Neural crest cell (in vitro differentiated cells): ENCODE data around the gene CACNA2D1. TPM values are rescaled to one million over a fixed set of nuclear protein-coding genes. Genes with fewer than 3 reads are reported as not detected.

Experiments used
- DNase-seq: peaks from one replicate; pipeline ENCODE4 v3.0.0; 2021; ENCODE audit warnings: low read depth, mixed read lengths, low spot score
- H3K27ac Mint-ChIP-seq: one replicate; pipeline ENCODE4 v1.8.0; 2021; ENCODE audit warnings: mild to moderate bottlenecking, mixed read lengths; ENCODE audit not compliant: unreplicated experiment
- H3K27me3 Mint-ChIP-seq: 2 replicates; pipeline ENCODE4 v1.8.0; 2021; ENCODE audit warnings: low read depth, mild to moderate bottlenecking, mixed read lengths
- H3K36me3 Mint-ChIP-seq: 2 replicates; pipeline ENCODE4 v1.8.0; 2021; ENCODE audit warnings: low read depth, mild to moderate bottlenecking, mixed read lengths
- H3K4me1 Mint-ChIP-seq: 2 replicates; pipeline ENCODE4 v1.8.0; 2021; ENCODE audit warnings: mixed read lengths
- H3K4me3 Mint-ChIP-seq: one replicate; pipeline ENCODE4 v1.8.0; 2021; ENCODE audit warnings: mild to moderate bottlenecking, mixed read lengths
- H3K9me3 Mint-ChIP-seq: 2 replicates; pipeline ENCODE4 v1.8.0; 2021; ENCODE audit warnings: mixed read lengths
- total RNA-seq: library from RNA; stranded (reverse); gene quantifications from 2 replicates; pipeline ENCODE4 v1.2.1, GENCODE V29; 2021
- TF ChIP-seq, protein P1 (sequence below): fragments of 200-600 bp; sonication (generic); conservative IDR thresholded peaks from 2 replicates; pipeline ENCODE4 v1.5.0; 2021; ENCODE audit warnings: antibody characterized with exemption, mild to moderate bottlenecking

The CACNA2D1 gene
- total RNA-seq, 1 donor from 2014 or later: 4.5 TPM

DNA sequence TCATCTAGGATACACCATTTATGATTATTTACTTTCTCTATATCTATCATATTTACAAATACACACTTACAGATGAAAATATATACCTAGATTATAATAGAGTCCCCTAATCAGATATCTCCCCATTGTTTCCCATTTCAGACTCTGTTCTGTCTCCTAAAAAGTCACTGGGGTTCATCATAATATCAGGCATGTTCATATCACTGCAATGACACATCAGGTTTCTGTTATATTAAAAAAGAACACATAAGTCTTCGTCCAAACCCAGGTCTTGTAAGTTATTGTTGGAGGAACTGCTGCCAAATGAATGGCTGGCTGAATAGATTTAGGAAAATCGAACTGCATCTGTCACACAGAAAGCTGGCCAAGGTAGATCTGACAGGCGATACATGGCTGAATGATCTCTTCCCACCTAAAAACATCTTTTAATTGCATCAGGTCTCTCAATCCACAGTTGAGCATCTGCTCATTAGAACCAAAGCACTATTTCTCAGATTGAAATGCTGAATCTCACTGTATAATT, 178.7 kb downstream of the CACNA2D1 start:
- DNase-seq: no peak
- Mint-ChIP-seq H3K9me3 (no peaks in the 10 kb centered on the region), H3K4me3 (no peak overlapping the region), H3K4me1 (peaks cover 16% of the 10 kb centered on the region), H3K27me3 (no peaks in the 10 kb centered on the region), H3K27ac (no peak overlapping the region), H3K36me3 (no peaks in the 10 kb centered on the region)
- TF ChIP-seq, protein P1, sequence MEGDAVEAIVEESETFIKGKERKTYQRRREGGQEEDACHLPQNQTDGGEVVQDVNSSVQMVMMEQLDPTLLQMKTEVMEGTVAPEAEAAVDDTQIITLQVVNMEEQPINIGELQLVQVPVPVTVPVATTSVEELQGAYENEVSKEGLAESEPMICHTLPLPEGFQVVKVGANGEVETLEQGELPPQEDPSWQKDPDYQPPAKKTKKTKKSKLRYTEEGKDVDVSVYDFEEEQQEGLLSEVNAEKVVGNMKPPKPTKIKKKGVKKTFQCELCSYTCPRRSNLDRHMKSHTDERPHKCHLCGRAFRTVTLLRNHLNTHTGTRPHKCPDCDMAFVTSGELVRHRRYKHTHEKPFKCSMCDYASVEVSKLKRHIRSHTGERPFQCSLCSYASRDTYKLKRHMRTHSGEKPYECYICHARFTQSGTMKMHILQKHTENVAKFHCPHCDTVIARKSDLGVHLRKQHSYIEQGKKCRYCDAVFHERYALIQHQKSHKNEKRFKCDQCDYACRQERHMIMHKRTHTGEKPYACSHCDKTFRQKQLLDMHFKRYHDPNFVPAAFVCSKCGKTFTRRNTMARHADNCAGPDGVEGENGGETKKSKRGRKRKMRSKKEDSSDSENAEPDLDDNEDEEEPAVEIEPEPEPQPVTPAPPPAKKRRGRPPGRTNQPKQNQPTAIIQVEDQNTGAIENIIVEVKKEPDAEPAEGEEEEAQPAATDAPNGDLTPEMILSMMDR: no peak

DNA sequence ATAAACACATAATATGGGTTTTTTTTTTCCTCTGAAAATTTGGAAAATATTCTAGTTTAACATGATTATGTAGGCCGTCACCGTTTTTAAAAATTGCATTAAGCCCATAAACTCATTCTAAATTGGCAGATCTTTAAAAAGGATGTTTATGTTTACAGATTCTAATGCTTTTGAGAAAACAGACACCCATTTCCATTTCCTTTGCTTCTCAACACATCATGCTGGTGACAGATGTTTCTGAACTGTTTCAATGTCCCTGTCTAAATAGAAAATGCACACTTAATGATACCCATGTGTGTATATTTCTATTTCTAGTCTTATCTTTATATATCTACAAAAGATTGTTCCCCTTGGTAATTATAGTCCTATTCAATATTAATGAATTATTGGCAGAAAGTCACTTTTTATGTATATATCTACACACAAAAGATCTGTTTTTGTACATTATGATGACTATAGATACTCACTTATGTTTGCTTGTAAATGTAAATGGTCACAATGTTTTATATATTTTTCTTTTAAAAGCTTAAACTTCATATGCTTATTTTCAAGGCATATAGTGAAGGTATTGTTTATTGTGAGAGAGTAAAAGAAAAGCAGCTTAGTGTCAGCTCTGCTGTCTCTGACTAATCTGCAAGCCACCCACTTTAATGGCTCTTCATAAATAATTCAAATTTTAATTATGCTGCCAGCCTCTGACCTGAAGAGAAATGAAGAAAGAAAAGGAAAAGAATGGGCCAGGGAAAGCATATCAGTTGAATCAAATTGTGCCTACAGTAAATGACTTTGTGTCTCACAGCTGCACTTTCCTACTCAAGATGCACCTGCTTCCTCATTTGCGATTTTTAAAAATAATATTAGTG, 179.4 kb downstream of the CACNA2D1 start:
- DNase-seq: no peak
- Mint-ChIP-seq H3K27ac (no peak overlapping the region), H3K4me3 (no peak overlapping the region), H3K36me3 (no peaks in the 10 kb centered on the region), H3K27me3 (no peaks in the 10 kb centered on the region), H3K9me3 (no peaks in the 10 kb centered on the region), H3K4me1 (peaks cover 16% of the 10 kb centered on the region)
- TF ChIP-seq, protein P1: no peak

DNA sequence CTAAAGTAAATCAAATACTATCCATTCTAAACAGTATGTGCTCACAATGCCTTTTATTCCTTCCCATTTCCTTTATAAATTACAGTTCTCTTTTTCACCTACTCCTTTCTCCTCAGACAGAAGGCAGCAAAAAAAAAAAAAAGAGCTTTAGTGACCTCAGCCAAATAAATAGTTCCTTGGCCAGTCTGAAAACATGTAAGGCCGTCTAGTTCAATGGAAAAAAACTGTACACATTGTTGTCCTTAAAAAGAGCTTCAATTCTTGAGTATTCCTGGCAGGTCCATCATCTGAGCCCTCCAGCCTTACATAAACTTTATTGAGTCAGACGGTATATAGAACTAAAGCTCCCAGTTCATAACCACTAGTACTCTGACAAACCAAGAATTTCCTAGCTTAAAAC, 185.4 kb downstream of the CACNA2D1 start:
- H3K27me3 Mint-ChIP-seq: no peaks in the 10 kb centered on the region
- TF ChIP-seq, protein P1: no peak
- H3K9me3 Mint-ChIP-seq: no peaks in the 10 kb centered on the region
- DNase-seq: no peak
- no peak overlapping the region for H3K27ac Mint-ChIP-seq
- H3K4me3 Mint-ChIP-seq: no peak overlapping the region
- no peaks in the 10 kb centered on the region for H3K36me3 Mint-ChIP-seq
- H3K4me1 Mint-ChIP-seq: no peaks in the 10 kb centered on the region

DNA sequence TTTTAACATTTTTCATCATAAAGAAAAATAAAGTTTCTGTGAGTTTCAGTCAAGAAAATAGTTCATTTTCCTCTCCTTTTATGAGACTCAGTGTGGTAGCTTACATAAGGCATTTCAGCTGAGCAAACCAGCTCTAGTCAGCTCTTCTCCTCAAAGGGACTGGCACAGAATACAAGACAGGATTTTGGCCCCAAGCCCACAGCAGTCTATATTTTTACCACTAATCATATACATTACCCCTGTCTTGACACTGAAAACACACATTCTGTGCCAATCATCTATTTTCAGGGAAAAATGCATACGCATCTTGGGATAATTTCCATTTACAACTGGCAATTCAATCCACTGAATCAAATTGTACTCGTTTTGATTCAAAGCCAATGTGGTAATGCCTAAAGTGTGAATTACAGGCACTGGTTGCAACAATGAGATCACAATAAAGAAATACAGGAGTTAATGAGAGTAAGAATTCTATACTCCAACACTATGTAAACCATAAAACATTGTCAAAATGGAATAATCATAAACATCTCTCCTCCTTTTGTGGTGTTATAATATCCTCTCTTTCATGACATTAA, 186.4 kb downstream of the CACNA2D1 start:
- no peaks in the 10 kb centered on the region for H3K27me3 Mint-ChIP-seq
- no peaks in the 10 kb centered on the region for H3K36me3 Mint-ChIP-seq
- TF ChIP-seq, protein P1: no peak
- no peaks in the 10 kb centered on the region for H3K9me3 Mint-ChIP-seq
- H3K4me3 Mint-ChIP-seq: no peak overlapping the region
- H3K27ac Mint-ChIP-seq: no peak overlapping the region
- H3K4me1 Mint-ChIP-seq: no peaks in the 10 kb centered on the region
- no peak for DNase-seq

DNA sequence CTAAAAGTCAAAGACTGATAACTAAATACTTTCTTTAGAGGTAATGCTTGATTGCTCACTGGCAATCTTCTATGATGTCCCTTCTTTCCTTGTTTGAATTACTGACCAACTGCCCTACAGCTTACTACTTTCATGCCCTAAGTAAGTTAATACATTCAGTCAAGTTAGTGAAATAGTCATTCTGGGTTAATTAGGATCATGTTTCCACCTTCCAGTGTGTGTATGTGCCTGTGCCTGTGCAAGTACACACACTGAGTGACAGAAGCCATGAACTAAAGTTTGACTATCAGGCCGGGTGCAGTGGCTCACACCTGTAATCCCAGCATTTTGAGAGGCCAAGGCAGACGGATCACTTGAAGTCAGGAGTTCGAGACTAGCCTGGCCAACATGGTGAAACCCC, 187.9 kb downstream of the CACNA2D1 start:
- no peaks in the 10 kb centered on the region for H3K9me3 Mint-ChIP-seq
- no peak overlapping the region for H3K4me3 Mint-ChIP-seq
- DNase-seq: no peak
- TF ChIP-seq, protein P1: no peak
- H3K27ac Mint-ChIP-seq: no peak overlapping the region
- no peaks in the 10 kb centered on the region for H3K36me3 Mint-ChIP-seq
- no peaks in the 10 kb centered on the region for H3K27me3 Mint-ChIP-seq
- no peaks in the 10 kb centered on the region for H3K4me1 Mint-ChIP-seq
